ENCODE data around the gene STX19. TPM values are rescaled to one million over a fixed set of nuclear protein-coding genes. Genes with fewer than 3 reads are reported as not detected.

The STX19 gene
- total and polyA plus RNA-seq, 2 donors (not counting 3 experiments of a cell fraction or from before 2014, with no cell fraction given): not detected

DNA sequence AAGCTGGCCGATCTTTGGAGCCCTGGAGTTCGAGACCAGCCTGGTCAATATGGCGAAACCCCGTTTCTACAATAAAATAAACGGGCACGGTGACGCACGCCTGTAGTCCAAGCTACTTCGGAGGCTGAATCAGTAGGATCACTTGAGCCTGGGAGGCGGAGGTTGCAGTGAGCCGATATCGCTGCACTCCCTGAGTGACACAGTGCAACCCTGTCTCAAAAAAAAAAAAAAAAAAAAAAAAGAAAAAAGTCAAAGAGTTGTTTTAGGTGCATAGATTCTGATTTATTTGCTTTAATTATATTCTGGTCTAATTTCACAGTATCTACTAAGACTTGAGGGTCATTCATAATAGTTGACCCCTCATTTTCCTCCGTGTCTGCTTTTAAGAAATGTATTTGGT is 46.7 kb downstream of the STX19 start:
- Histone ChIP-seq H3K9me3 (replicated peaks; ENCODE audit: control insufficient read depth, insufficient read depth, low read length) (no peaks in the 10 kb centered on the region), H3K36me3 (ENCODE audit: control insufficient read depth in 2 of 2, extremely low read depth in 1 of 2, insufficient read depth in 2 of 2, low read length in 2 of 2) (no peaks in the 10 kb centered on the region), H4K20me1 (replicated peaks; ENCODE audit: control insufficient read depth, extremely low read depth, insufficient read depth, low read length) (no peaks in the 10 kb centered on the region), H3K27me3 (ENCODE audit: control insufficient read depth in 2 of 2, insufficient read depth in 2 of 2, low read length in 2 of 2) (peaks cover 0 to 1% of the 10 kb centered on the region in 2 experiments), H3K27ac (ENCODE audit: insufficient read depth, low read depth, low read length) (no peak overlapping the region), H3K79me2 (ENCODE audit: control insufficient read depth, insufficient read depth, low read length) (peaks cover 17% of the 10 kb centered on the region), H3K9ac (replicated peaks; ENCODE audit: extremely low read depth, insufficient read depth, low read length) (no peak overlapping the region), H3K4me2 (ENCODE audit: insufficient read depth, low read length) (peak overlapping the region; percentile 98), H3K4me1 (ENCODE audit: control insufficient read depth, extremely low read depth, insufficient read depth, low read length) (peaks cover 15% of the 10 kb centered on the region), H2AFZ (ENCODE audit: low read depth, low read length) (no peak overlapping the region), H3K4me3 (replicated peaks in 1 of 3; ENCODE audit: insufficient read depth in 1 of 3, low read depth in 1 of 3, low read length in 3 of 3) (no peak overlapping the region), H3K9me1 (replicated peaks; ENCODE audit: control insufficient read depth, extremely low read depth, insufficient read depth, low read length) (no peaks in the 10 kb centered on the region)
- dilution Hi-C loops (cut with MboI; ENCODE audit: extremely low pct_ligation_motif_present, low sequenced_read_pairs) (no loop called here), intact Hi-C loops (cut with micrococcal nuclease) (loop anchor here (2.0 kb wide), 1 partner anchor 23 kb away; no protein-coding TSS in a partner anchor)
- ChIA-PET CTCF (interaction anchor here (1.0 to 1.1 kb wide), 2 partner anchors 9 to 88 kb away, joined by 3 to 4 read pairs; no protein-coding TSS in a partner anchor), POLR2A (no interaction called here)
- DNase-seq (ENCODE audit: low read depth, low spot score) (no peak), FAIRE-seq (no peak)
- BruUV-seq (replicated peaks): no TSS peak
- TF ChIP-seq EZH2 (IDR thresholded peaks at IDR 0.05; ENCODE audit: borderline replicate concordance, low read depth, low read length, severe bottlenecking): no peak
- TF ChIP-seq, protein P1, sequence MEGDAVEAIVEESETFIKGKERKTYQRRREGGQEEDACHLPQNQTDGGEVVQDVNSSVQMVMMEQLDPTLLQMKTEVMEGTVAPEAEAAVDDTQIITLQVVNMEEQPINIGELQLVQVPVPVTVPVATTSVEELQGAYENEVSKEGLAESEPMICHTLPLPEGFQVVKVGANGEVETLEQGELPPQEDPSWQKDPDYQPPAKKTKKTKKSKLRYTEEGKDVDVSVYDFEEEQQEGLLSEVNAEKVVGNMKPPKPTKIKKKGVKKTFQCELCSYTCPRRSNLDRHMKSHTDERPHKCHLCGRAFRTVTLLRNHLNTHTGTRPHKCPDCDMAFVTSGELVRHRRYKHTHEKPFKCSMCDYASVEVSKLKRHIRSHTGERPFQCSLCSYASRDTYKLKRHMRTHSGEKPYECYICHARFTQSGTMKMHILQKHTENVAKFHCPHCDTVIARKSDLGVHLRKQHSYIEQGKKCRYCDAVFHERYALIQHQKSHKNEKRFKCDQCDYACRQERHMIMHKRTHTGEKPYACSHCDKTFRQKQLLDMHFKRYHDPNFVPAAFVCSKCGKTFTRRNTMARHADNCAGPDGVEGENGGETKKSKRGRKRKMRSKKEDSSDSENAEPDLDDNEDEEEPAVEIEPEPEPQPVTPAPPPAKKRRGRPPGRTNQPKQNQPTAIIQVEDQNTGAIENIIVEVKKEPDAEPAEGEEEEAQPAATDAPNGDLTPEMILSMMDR (IDR thresholded peaks at IDR 0.05; ENCODE audit: extremely low read depth in 1 of 2, insufficient read depth in 1 of 2, low read depth in 1 of 2, low read length in 2 of 2): no peak
- TF ChIP-seq FOS (IDR thresholded peaks at IDR 0.05; ENCODE audit: borderline replicate concordance, insufficient read depth, low read length): no peak
- TF ChIP-seq JUN (IDR thresholded peaks at IDR 0.05; ENCODE audit: borderline replicate concordance, insufficient read depth, insufficient read length, low read depth): no peak
